ENCODE results near the gene ZNF329. TPM values are rescaled to one million over a fixed set of nuclear protein-coding genes. Genes with fewer than 3 reads are reported as not detected.

Gene ZNF329
- total RNA-seq, 1 donor from 2014 or later, result 5.7 TPM

DNA sequence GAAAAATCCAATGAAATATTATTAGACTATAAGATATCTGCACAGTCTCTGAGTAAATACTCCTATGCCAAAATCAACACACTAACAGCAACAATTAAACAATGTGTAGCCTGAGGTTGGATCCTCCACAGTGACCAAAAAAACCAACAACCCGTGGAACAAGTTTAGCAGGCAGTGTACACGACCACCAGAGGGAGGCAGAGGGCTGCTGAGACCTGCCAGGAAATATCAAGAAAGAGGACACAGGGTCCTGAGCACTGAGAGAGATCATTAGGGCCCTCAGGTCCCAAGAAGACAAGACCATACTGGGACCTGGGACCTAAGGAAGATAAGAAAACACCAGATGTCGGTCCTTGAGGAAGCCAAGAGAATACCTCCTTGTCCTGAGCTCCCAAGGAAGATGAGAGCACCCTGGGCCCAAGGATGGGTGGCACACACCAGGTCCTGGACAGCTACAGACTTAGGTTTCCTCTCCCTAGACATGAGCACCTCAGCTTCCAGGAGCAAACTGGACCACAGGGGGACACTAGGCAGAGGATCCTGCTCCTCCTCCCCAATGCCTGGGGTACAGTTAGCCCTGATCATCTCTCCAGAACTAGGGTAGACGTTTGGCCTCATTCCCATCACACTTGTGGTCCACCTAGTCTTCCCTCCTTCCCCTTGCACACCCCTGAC, 31.4 kb upstream of the ZNF329 start:
- H3K27me3 ChIP-seq (ENCODE audit: control insufficient read depth, insufficient read depth, low read length), result no peaks in the 10 kb centered on the region
- peaks cover 4% of the 10 kb centered on the region for H3K36me3 ChIP-seq (ENCODE audit: control insufficient read depth, insufficient read depth, low read length)
- TF ChIP-seq, protein P1, sequence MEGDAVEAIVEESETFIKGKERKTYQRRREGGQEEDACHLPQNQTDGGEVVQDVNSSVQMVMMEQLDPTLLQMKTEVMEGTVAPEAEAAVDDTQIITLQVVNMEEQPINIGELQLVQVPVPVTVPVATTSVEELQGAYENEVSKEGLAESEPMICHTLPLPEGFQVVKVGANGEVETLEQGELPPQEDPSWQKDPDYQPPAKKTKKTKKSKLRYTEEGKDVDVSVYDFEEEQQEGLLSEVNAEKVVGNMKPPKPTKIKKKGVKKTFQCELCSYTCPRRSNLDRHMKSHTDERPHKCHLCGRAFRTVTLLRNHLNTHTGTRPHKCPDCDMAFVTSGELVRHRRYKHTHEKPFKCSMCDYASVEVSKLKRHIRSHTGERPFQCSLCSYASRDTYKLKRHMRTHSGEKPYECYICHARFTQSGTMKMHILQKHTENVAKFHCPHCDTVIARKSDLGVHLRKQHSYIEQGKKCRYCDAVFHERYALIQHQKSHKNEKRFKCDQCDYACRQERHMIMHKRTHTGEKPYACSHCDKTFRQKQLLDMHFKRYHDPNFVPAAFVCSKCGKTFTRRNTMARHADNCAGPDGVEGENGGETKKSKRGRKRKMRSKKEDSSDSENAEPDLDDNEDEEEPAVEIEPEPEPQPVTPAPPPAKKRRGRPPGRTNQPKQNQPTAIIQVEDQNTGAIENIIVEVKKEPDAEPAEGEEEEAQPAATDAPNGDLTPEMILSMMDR (IDR thresholded peaks at IDR 0.05; ENCODE audit: insufficient read depth, low read length, poor library complexity, severe bottlenecking), result peak; percentile 32
- peak overlapping the region; percentile 77 for H3K4me3 ChIP-seq (ENCODE audit: low read depth, low read length)
- no peak for DNase-seq (ENCODE audit: low read depth)

DNA sequence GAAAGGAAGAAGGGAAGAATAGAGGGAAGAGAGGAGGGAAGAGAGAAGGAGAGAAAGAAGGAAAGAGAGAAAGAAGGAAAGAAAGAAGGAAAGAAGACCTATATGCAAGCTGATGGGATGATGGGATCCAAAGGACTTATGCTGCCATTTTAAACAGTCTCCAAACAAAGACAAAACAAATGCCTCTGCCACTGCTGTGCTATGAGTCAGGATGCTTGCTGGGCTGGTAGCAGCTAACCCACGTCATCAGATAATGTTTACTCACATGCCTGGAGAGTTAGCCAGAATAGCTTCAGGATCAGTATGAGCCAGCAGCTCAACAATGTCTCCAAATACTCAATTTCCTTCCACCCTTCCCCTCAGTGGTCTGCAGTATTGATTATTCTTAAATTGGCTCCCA, 20.3 kb upstream of the ZNF329 start:
- no peaks in the 10 kb centered on the region for H3K27me3 ChIP-seq (ENCODE audit: control insufficient read depth, insufficient read depth, low read length)
- H3K36me3 ChIP-seq (ENCODE audit: control insufficient read depth, insufficient read depth, low read length), result no peaks in the 10 kb centered on the region
- no peak overlapping the region for H3K4me3 ChIP-seq (ENCODE audit: low read depth, low read length)
- TF ChIP-seq, protein P1 (IDR thresholded peaks at IDR 0.05; ENCODE audit: insufficient read depth, low read length, poor library complexity, severe bottlenecking), result no peak
- DNase-seq (ENCODE audit: low read depth), result no peak

DNA sequence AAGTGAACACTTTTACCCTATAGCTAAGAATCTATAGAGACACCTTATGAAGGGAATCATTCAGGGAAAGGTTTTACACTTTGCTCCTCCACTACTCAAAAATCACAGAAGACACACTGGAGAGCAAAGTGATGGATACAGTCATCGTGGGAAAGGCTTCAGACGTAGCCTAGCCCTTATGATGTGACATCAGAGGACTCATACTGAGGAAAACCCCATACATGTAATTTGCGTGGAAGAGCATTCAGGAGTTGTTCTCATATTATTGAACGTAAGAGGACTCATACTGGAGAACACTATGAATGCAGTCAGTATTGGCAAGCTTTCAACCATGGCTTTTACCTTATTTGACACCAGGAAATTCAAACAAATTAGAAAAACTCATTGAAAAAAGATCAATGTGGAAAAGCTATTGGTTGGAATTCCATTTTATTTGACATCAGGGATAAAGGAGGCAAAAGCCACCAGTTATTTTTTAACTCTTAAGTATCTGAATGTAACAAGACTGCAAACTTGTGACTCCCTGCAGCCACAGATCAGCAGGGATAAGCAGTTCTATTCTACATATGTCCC, 16.2 kb upstream of the ZNF329 start:
- Histone ChIP-seq H3K27me3 (ENCODE audit: control insufficient read depth, insufficient read depth, low read length) (no peaks in the 10 kb centered on the region), H3K36me3 (ENCODE audit: control insufficient read depth, insufficient read depth, low read length) (no peaks in the 10 kb centered on the region), H3K4me3 (ENCODE audit: low read depth, low read length) (no peak overlapping the region)
- TF ChIP-seq, protein P1 (IDR thresholded peaks at IDR 0.05; ENCODE audit: insufficient read depth, low read length, poor library complexity, severe bottlenecking), result no peak
- no peak for DNase-seq (ENCODE audit: low read depth)

DNA sequence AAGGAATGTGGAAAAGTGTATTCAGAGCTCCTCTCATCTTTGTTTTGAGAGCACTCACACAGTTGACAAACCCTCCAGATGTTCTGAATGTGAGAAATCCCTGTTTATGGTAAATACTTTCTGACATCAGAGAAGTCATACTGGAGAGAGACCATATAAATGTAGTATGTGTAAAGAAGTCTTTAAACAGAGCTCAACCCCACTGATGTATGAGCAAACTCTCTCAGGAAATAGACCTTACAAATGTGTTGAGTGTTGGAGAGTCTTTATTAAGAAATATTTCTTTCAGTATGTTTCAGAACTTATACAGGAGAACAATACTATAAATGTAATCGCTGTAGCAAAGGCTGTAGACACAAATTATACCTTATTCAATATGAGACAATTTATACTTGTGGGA, 15.7 kb upstream of the ZNF329 start:
- no peak overlapping the region for H3K4me3 ChIP-seq (ENCODE audit: low read depth, low read length)
- no peaks in the 10 kb centered on the region for H3K27me3 ChIP-seq (ENCODE audit: control insufficient read depth, insufficient read depth, low read length)
- TF ChIP-seq, protein P1 (IDR thresholded peaks at IDR 0.05; ENCODE audit: insufficient read depth, low read length, poor library complexity, severe bottlenecking), result no peak
- no peaks in the 10 kb centered on the region for H3K36me3 ChIP-seq (ENCODE audit: control insufficient read depth, insufficient read depth, low read length)
- DNase-seq (ENCODE audit: low read depth), result no peak

DNA sequence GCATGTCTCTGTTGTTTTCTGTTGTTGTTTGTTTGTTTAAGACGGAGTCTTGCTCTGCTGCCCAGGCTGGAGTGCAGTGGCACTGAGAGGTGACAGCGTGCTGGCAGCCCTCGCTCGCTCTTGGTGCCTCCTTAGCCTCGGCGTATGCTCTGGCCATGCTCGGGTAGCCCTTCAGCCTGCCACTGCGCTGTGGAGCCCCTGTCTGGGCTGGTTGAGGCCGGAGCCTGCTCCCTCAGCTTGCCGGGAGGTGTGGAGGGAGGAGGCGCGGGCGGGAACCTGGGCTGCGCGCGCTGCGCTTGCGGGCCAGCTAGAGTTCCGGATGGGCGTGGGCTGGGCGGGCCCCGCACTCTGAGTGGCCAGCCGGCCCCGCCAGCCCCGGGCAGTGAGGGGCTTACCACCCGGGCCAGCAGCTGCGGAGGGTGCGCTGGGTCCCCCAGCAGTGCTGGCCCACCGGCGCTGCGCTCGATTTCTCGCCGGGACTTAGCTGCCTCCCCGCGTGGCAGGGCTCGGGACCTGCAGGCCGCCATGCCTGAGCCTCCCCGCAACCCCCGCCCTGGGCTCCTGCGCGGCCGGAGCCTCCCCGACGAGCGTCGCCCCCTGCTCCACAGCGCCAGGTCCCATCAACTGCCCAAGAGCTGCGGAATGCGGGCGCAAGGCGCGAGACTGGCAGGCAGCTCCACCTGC, 6.6 kb upstream of the ZNF329 start:
- no peak for DNase-seq (ENCODE audit: low read depth)
- TF ChIP-seq, protein P1 (IDR thresholded peaks at IDR 0.05; ENCODE audit: insufficient read depth, low read length, poor library complexity, severe bottlenecking), result no peak
- Histone ChIP-seq H3K36me3 (ENCODE audit: control insufficient read depth, insufficient read depth, low read length) (no peaks in the 10 kb centered on the region), H3K4me3 (ENCODE audit: low read depth, low read length) (no peak overlapping the region), H3K27me3 (ENCODE audit: control insufficient read depth, insufficient read depth, low read length) (no peaks in the 10 kb centered on the region)
